Activated B cell treated with CpG ODN at 0.5 μM for 24 hours (primary cell): ENCODE measurements around the gene SIMC1. TPM values are rescaled to one million over a fixed set of nuclear protein-coding genes. Genes with fewer than 3 reads are reported as not detected.

ENCODE experiments used
- ATAC-seq: fragments of 200-7000 bp; cut with Tn5 transposase; one replicate; pipeline ENCODE4 v1.10.0; 2021; ENCODE audit warnings: low read depth, mild to moderate bottlenecking, moderate library complexity
- CTCF ChIA-PET: fragments of 350-600 bp; sonication (Branson Sonifier 250); formaldehyde crosslinking; loops from one replicate; lab custom pipeline; 2021; ENCODE audit warnings: antibody characterized with exemption; lab: Charles Lee
- POLR2A ChIA-PET: fragments of 350-600 bp; sonication (Branson Sonifier 250); formaldehyde crosslinking; loops from one replicate; lab custom pipeline; 2021; ENCODE audit warnings: antibody characterized with exemption; lab: Charles Lee
- DNase-seq: peaks from one replicate; pipeline ENCODE4 v3.0.0; 2022
- H3K27ac Mint-ChIP-seq: one replicate; pipeline ENCODE4 v1.8.0; 2020; ENCODE audit warnings: mixed read lengths
- H3K27me3 Mint-ChIP-seq: one replicate; pipeline ENCODE4 v1.8.0; 2021; ENCODE audit warnings: mixed read lengths
- H3K36me3 Mint-ChIP-seq: one replicate; pipeline ENCODE4 v1.8.0; 2021; ENCODE audit warnings: low read depth, mixed read lengths
- H3K4me1 Mint-ChIP-seq: one replicate; pipeline ENCODE4 v1.8.0; 2021; ENCODE audit warnings: mixed read lengths
- H3K4me3 Mint-ChIP-seq: one replicate; pipeline ENCODE4 v1.8.0; 2020; ENCODE audit warnings: mild to moderate bottlenecking, mixed read lengths
- H3K9me3 Mint-ChIP-seq: one replicate; pipeline ENCODE4 v1.8.0; 2020; ENCODE audit warnings: mixed read lengths
- CTCF ChIP-seq: fragments of 200-600 bp; IDR thresholded peaks from one replicate; pipeline ENCODE4 v1.8.0; 2022; ENCODE audit warnings: antibody characterized with exemption, mild to moderate bottlenecking
- intact Hi-C: fragments of 100-400 bp; cut with micrococcal nuclease; formaldehyde crosslinking; loops from one replicate; pipeline ENCODE4 v1.15.1; 2024
- total RNA-seq: library from RNA; stranded (reverse); gene quantifications from 2 replicates; pipeline ENCODE4 v1.2.3, GENCODE V29; 2022

Gene SIMC1
- total RNA-seq, 1 donor from 2014 or later = 35.3 TPM

GRCh38 chr5:176342158-176342483 is 103.9 kb downstream of the SIMC1 start:
- Mint-ChIP-seq H3K4me3 (no peak overlapping the region), H3K27ac (no peak overlapping the region)
- POLR2A ChIA-PET = no interaction called here

GRCh38 chr5:176342766-176343458 is 104.7 kb downstream of the SIMC1 start:
- Mint-ChIP-seq H3K27me3 (no peaks in the 10 kb centered on the region), H3K4me3 (no peak overlapping the region), H3K27ac (no peak overlapping the region), H3K4me1 (no peaks in the 10 kb centered on the region), H3K9me3 (no peaks in the 10 kb centered on the region), H3K36me3 (peaks cover 74% of the 10 kb centered on the region)
- intact Hi-C loops = no loop called here
- no peak for ATAC-seq
- ChIA-PET POLR2A (no interaction called here), CTCF (interaction anchor here (1.2 kb wide), 1 partner anchor 13 kb away, joined by 3 read pairs; no protein-coding TSS in a partner anchor)
- no peak for DNase-seq
- no peak for TF ChIP-seq CTCF

More at GRCh38 chr5:176342158-176342483, 103.9 kb downstream of the SIMC1 start:
- Mint-ChIP-seq H3K36me3 (peaks cover 74% of the 10 kb centered on the region), H3K27me3 (no peaks in the 10 kb centered on the region), H3K9me3 (no peaks in the 10 kb centered on the region), H3K4me1 (no peaks in the 10 kb centered on the region)
- ATAC-seq (no peak), DNase-seq (no peak)
- CTCF ChIA-PET = no interaction called here
- no peak for TF ChIP-seq CTCF
- intact Hi-C loops = no loop called here

GRCh38 chr5:176350416-176350815 is 112.2 kb downstream of the SIMC1 start:
- intact Hi-C loops = no loop called here
- Mint-ChIP-seq H3K27ac (no peak overlapping the region), H3K4me3 (no peak overlapping the region), H3K36me3 (peaks cover 94% of the 10 kb centered on the region), H3K27me3 (no peaks in the 10 kb centered on the region), H3K9me3 (no peaks in the 10 kb centered on the region), H3K4me1 (peaks cover 14% of the 10 kb centered on the region)
- DNase-seq (no peak), ATAC-seq (no peak)
- POLR2A ChIA-PET = no interaction called here
- CTCF ChIA-PET = no interaction called here
- TF ChIP-seq CTCF = no peak

GRCh38 chr5:176352116-176352878 is 114.1 kb downstream of the SIMC1 start:
- DNase-seq = no peak
- peaks cover 94% of the 10 kb centered on the region for H3K36me3 Mint-ChIP-seq
- ChIA-PET POLR2A (interaction anchor here (2.5 kb wide), 1 partner anchor 9 kb away, joined by 20 read pairs; the partner anchor contains the start of gene KIAA1191), CTCF (no interaction called here)
- H3K27me3 Mint-ChIP-seq = no peaks in the 10 kb centered on the region
- H3K4me1 Mint-ChIP-seq = peaks cover 14% of the 10 kb centered on the region
- intact Hi-C loops = no loop called here
- no peak overlapping the region for H3K4me3 Mint-ChIP-seq
- peak; percentile 60 for ATAC-seq
- H3K9me3 Mint-ChIP-seq = no peaks in the 10 kb centered on the region
- TF ChIP-seq CTCF = no peak
- peak overlapping the region; percentile 61 for H3K27ac Mint-ChIP-seq

- CTCF ChIA-PET = no interaction called here
- Mint-ChIP-seq H3K9me3 (no peaks in the 10 kb centered on the region), H3K4me1 (peaks cover 17% of the 10 kb centered on the region), H3K36me3 (peaks cover 94% of the 10 kb centered on the region), H3K27me3 (no peaks in the 10 kb centered on the region), H3K27ac (no peak overlapping the region), H3K4me3 (no peak overlapping the region)
- intact Hi-C loops = no loop called here
- no peak for TF ChIP-seq CTCF
- no peak for ATAC-seq
- DNase-seq = no peak
- POLR2A ChIA-PET = interaction anchor here (2.5 kb wide), 1 partner anchor 8 kb away, joined by 20 read pairs; the partner anchor contains the start of gene KIAA1191
Observed at GRCh38 chr5:176353533-176353932, 115.3 kb downstream of the SIMC1 start.
